VCaP (cell line): ENCODE results near the gene LRRC8A.

Experiments
- H3K27ac ChIP-seq: fragments of 450-650 bp; 2 replicates; pipeline ENCODE4 v1.5.1; 2017
- TF ChIP-seq, protein P1 (sequence below): fragments of 450-650 bp; conservative IDR thresholded peaks from 2 replicates; pipeline ENCODE4 v1.5.1; 2017; ENCODE audit warnings: mild to moderate bottlenecking, moderate library complexity

Gene LRRC8A

DNA sequence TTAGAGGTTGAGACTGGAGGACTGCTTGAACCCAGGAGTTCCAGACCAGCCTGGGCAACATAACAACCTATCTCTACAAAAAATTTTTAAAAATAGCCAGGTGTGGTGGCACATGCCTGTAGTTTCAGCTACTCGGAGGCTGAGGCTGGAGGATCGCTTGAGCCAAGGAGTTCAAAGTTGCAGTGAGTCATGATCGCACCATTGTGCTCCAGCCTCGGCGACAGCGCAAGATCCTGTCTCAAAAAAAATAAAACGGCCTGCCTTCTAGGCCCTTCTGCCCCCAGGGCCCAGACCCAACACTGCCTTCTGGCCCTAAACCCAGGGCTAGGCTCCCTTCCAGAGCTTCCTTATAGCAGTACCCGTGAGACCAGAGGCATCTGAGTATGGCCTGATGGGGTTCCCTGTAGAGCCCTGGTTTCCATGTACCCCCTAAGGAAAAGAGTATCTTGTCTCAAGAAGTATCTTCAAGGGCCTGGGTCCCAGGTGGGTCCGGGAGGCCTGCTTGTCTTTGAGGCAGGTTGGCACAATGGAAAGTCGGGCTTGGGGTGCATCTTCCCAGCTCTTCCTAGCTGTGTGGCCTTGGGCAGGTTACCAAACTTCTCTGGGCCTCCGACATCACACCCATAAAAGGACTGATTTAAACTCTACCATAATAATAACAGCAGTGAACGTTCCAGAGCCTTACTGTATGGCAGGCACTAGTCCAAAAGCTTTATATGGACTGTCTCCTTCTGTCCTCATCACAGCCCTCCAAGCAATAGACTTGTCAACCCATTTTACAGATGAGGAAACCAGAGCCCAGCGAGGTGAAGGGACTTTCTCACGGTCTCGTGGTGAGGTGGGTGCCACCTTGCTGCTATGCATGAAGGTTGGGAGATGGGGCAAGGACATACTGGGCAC lies 9.6 kb downstream of the LRRC8A start:
- TF ChIP-seq, protein P1, sequence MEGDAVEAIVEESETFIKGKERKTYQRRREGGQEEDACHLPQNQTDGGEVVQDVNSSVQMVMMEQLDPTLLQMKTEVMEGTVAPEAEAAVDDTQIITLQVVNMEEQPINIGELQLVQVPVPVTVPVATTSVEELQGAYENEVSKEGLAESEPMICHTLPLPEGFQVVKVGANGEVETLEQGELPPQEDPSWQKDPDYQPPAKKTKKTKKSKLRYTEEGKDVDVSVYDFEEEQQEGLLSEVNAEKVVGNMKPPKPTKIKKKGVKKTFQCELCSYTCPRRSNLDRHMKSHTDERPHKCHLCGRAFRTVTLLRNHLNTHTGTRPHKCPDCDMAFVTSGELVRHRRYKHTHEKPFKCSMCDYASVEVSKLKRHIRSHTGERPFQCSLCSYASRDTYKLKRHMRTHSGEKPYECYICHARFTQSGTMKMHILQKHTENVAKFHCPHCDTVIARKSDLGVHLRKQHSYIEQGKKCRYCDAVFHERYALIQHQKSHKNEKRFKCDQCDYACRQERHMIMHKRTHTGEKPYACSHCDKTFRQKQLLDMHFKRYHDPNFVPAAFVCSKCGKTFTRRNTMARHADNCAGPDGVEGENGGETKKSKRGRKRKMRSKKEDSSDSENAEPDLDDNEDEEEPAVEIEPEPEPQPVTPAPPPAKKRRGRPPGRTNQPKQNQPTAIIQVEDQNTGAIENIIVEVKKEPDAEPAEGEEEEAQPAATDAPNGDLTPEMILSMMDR: no peak
- no peak overlapping the region for H3K27ac ChIP-seq

DNA sequence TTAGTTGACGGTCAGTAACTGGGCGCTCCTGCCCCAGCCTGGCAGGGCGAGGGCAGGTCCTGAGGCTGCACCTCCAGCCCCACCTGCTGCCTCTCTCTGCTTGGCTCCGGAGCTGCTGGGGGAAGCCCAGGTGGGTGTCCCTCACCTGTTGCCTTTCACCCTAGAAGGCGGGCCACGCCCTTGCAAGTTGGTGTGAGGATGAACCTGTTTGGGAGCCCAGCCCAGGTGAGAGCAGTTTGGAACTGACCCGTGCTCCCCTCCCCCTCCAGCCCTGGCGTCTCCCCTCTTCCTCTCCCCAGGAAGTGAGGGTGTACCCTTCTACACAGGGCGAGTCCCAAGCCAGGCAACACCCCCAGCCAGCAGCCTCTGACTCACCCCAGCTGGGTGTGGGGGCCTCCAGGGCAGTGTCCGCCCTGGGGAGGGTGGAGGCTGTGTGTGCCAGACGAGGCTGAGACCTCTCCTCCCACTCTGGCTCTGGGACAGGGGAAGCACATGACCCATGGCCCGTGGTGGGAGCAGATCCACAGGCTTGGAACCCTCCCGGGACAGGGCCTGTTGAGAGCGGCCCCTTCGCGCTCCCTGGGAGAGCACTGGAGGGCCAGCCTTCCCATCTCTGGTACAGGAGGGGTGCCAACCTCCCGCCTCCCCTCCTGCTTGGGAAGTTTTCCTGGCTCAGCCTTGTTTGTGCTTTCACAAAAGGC lies 10.4 kb downstream of the LRRC8A start:
- TF ChIP-seq, protein P1: no peak
- H3K27ac ChIP-seq: 0 out of 2 replicates have a peak overlapping the region, but pooled peaks have one; percentile 5

DNA sequence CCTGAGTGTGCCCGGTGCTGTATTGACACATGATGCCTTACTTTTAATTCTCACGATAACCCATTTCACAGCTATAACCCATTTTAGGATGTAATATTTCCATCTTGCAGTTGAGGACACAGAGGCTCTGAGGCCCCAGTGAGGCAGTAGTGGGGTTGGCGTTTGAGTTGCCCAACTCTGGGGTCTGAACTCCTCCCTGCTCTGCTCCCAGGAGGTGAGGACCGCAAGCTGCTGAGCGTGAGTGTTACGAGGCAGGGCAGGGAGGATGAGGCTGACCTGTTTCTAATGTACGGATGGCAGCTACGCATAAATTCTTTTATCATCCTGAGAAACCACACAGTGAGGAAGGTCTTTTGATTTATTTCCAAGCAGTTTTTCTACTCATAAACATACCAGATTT lies 11.4 kb downstream of the LRRC8A start:
- H3K27ac ChIP-seq: no peak overlapping the region
- TF ChIP-seq, protein P1: no peak

DNA sequence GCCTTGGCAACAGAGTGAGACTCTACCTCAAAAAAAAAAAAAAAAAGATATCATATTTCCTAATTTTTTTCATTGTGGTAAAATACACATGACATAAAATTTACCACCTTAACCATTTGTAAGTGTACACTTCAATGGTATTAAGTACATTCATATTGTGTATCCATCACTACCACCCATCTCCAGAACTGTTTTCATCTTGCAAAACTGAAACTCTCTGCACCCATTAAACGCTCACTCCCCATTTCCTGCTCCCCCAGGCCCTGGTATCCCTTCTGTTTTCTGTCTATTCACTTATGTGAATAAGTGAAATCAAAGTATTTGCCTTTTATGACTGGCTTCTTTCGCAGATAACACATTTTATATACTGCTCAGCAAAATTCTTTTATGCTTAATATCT lies 12.8 kb downstream of the LRRC8A start:
- no peak overlapping the region for H3K27ac ChIP-seq
- TF ChIP-seq, protein P1: no peak

DNA sequence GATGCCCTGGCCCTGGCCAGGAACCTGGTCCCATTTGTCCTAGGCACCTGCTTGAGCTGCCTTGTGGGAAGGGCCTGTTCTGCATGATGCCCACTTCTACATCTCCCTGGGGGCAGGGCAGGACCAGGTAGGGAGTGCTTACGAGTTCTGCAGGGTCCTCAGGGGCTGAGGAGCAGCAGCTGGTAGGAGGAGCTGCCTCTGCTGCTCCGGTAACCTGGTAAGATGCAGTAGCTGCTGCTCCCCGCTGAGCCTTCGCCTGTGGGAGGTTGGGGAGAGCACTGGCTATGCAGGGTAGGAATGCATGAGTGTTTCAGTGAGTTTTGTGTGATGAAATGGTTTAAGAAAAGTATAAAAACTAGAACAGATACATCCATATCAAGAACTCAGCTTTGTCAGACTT lies 13.6 kb downstream of the LRRC8A start:
- H3K27ac ChIP-seq: no peak overlapping the region
- TF ChIP-seq, protein P1: no peak

DNA sequence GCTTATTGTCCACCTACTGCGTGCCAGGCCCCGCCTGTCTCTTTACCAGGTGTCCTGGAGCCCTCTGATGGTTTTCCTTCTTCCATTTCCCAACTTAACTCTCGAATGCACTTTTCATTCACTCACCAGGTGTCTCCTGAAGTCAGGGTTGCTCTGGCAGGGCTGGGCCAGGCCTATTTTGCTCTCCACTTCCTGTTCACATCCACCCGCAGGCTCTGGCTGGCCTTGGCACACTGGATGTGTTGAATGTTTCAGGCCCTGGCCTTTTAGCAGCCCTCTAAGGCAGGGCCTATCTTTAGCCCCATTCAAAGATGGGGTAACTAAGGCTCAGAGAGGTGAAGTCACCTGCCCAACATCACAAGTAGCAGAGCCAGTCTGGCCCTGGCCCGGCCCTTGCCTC lies 16.4 kb downstream of the LRRC8A start:
- TF ChIP-seq, protein P1: no peak
- no peak overlapping the region for H3K27ac ChIP-seq

DNA sequence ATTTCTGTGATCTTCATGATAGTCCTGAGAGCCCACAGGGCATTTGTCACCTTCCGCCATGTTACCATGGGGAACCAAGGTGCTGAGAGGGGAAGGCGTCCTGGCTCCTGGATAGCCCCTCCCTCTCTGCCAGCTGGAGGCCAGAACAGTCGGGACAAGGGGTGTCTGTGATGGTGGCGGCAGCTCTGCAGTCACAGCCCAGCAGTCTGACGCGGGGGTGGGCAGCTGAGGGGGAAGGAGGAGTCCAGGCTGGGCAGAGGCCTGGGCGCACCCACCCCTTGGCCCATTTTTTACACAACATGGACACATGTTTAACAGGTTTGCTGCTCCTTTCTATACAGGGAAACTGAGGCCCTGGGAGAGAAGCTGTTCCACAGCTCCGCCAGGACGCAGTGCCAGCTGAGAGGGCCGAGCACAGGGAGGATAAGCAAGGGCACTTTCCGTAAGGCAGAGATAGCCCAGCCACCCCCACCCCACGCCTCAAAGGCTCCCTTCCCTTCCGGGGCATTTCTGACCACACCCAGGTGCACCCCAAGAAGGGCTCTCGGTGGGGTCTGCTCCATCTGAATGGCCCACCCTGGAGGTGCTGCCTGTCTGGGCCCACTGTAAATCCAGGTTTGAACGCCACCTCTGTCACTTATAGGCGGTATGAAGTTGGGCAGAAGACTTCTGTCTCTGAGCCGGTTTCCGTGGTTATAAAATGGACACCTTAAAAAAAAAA lies 17.1 kb downstream of the LRRC8A start:
- no peak overlapping the region for H3K27ac ChIP-seq
- TF ChIP-seq, protein P1: no peak
